Astrocyte (in vitro differentiated cells and primary cell): ENCODE data around the gene DGCR2.

Experiments used
- CTCF ChIP-seq: IDR thresholded peaks from 2 replicates; pipeline ENCODE4 v1.5.1; 2011; ENCODE audit warnings: low read depth, mild to moderate bottlenecking, inconsistent platforms, low read length, moderate library complexity; ENCODE audit not compliant: insufficient read depth
- EZH2 ChIP-seq: IDR thresholded peaks from 2 replicates; pipeline ENCODE4 v1.6.1; 2012; ENCODE audit warnings: mild to moderate bottlenecking, low read length, inconsistent platforms; ENCODE audit not compliant: insufficient read depth

GRCh38 chr22:19061471-19062138, 60.6 kb downstream of the DGCR2 start:
- TF ChIP-seq CTCF (no peak), EZH2 (no peak)
